ENCODE data around the gene CSNK2B.

The CSNK2B gene

DNA sequence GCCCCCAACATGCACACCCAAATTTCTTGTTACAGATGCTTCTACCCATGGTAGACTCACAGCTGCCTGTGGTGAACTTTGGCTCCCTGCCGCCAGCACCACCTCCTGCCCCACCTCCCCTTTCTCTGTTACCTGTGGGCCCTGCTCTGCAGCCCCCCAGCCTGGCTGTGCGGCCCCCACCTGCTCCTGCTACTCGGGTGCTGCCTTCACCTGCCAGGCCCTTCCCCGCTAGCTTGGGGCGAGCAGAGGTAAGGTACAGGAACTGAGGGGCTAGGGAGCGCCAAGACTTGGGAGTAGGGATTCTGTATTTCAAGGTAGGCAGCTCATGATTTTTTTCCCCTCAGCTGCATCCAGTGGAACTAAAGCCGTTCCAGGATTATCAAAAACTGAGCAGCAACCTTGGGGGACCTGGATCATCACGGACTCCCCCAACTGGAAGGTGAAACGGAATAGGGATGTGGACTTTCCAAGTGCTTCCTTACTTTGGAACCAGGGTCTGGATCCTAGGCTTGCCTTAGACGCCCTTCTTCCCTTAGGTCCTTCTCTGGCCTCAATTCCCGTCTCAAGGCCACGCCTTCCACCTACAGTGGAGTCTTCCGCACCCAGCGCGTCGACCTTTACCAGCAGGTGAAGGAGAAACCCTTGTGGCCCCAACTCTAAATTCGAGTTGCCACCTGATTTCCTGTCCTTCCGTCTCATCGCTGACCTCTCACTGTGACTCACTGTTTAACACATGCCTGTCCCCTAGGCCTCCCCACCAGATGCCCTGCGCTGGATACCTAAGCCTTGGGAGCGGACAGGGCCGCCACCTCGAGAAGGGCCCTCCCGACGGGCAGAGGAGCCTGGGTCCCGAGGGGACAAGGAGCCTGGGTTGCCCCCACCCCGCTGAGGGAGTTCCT is 28.9 kb upstream of the CSNK2B start:
- DNase-seq (ENCODE audit: low read depth in 2 of 2) = no peak

DNA sequence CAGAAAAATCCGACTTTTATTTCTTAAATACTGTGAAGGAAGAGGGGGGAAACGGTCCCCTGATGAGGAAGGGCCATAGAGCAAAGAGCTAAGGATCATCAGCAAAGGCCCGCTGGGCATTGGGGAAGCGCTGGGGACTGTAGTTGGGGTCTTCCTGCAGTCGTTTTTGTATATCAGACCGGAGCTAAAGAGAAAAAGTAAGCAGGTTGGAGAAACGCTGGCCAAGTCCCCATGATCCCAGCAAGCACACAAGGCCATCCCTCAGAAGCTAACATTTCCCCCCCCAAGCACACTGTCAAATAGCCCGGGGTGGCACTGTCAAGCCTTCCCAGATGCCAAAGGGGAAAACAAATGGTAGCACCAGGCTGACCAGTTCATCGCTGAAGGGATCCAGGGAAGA is 26.8 kb upstream of the CSNK2B start:
- no peak for DNase-seq (ENCODE audit: low read depth in 2 of 2)

DNA sequence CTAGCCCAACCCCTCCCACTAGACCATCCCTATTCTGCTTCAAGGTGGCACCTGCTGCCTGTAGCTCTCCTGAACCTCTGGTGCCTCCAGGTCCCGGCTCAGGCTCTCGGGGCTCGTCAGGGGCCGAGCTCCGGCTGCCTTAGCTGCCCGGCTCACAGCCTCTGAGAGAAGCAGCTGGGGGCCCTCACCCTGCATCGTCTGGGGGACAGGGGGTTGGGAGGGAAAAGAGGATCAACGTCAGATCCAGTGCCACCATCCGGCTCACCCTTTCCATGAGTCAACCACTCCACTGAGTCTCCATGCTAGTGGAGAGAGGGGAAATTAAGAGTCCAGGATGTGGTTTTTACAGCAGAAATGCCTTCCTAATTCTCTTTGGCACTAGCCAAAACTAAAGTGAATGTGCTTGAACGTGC is 26.4 kb upstream of the CSNK2B start:
- DNase-seq (ENCODE audit: low read depth in 2 of 2) = no peak

DNA sequence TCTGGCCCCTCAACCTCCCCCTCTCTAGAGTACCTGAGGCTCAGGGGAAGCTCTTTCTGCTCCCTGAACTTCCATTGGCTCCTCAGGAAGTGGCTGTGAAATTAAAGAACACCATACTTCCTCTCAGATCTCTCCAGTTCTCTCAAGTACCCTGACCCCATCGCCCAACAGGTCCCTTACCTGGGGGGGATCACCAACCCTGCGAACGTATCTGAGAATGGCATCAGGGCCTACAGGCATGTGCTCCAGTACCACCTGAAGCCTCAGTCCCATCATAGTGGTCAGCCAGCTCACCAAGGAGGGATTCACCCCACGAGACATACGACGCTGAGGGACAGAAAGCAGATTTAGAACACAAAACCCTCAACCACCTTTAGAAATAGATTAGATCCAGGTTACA is 25.3 kb upstream of the CSNK2B start:
- DNase-seq (ENCODE audit: low read depth in 2 of 2) = no peak

DNA sequence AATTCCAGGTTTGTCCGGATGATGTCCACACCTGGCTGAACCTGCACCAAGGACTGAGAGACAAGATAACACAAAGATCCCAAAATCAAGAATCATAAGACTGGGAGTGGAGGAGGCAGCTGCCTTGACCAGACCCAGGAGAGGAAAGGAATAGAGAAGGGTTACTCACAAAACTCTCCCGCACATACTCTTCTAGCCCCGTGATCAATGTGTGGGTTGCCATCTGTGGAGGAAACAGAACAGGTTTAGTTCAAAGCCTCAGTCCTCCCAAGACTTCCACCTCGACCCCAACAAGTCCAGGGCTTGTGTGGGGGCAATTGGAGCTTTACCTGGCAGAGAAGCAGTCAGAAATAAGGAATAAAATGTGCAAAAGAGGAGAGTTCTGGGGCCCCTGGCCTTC is 24.5 kb upstream of the CSNK2B start:
- no peak for DNase-seq (ENCODE audit: low read depth in 2 of 2)

DNA sequence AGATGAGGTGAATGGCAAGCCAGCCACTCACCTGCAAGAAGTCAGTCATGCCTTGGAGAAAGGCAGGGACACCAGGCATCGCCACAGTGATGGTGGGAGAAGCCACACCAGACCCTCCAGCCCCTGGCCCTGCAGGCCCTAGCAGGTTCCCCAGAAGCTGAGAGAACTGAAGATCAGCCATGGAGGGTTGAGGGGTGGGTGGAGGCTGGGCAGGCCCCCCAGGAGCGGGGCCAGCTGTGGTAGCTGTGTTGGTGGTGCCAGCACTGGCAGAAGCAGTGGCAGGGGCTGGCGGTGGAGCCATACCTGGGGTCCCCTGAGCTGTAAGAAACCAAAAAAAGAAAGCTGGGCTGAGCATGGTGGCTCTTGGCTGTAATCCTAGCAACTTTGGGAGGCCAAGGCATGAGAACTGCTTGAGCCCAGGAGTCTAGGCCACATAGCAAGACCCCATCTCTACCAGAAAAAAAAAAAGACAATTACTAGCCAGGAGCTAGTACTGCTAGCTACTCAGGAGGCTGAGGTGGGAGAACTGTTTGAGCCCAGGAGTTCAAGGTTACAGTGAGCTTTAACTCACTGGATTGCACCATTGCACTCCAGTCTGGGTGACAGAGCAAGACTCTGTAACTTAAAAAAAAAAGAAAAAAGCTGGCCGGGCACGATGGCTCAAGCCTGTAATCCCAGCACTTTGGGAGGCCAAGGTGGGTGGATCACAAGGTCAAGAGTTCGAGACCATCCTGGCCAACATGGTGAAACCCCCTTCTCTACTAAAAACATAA is 22.9 kb upstream of the CSNK2B start:
- no peak for DNase-seq (ENCODE audit: low read depth in 2 of 2)

DNA sequence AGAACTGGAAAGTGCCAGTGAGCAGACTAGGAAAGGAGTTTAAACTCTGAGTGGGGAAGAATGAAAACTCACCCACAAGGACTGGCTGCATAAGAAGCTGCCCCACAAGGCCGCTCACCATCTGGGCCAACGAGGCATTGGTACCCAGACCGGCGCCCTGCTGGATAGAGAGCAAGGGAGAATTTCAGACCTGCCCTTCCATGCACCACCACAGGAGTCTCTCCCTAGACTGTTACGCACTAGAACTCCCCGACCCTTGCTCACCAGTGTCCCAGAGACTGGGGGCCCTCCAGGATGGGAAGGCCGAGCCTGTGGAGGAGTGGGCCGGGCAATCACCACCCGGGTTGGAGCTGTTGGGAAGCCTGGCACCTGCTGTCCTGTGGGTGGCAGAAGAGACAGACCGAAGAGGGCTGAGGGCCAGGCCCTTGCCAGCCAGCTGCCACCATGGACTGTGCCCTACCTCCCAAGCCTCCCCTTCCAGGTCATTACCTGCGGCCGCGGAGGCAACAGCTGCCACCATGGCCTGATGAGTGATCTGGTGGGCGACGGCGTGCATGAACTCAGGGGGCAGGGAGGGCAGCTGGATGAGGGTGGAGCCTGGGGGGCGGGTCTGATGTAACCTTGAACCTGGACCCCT is 21.9 kb upstream of the CSNK2B start:
- DNase-seq (ENCODE audit: low read depth in 2 of 2) = no peak

DNA sequence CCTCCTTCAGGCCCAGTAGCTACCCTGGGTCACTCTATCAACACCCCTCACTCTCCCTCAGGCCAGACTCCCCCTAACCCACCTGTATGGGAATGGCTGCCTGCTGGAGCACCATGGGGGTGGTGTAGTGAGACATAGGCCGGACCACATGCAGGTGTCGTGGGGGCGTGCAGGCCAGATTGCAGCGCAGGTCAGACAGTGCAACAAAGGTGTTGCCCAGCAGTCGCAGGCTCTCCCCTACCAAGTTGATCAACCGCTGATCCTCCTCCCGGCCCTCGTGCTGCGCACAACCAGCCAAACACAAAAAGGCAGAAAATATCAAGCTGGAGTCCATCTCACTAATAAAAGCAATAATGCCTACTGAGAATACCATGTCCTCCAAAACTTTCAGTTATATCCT is 20.6 kb upstream of the CSNK2B start:
- DNase-seq (ENCODE audit: low read depth in 2 of 2) = no peak

DNA sequence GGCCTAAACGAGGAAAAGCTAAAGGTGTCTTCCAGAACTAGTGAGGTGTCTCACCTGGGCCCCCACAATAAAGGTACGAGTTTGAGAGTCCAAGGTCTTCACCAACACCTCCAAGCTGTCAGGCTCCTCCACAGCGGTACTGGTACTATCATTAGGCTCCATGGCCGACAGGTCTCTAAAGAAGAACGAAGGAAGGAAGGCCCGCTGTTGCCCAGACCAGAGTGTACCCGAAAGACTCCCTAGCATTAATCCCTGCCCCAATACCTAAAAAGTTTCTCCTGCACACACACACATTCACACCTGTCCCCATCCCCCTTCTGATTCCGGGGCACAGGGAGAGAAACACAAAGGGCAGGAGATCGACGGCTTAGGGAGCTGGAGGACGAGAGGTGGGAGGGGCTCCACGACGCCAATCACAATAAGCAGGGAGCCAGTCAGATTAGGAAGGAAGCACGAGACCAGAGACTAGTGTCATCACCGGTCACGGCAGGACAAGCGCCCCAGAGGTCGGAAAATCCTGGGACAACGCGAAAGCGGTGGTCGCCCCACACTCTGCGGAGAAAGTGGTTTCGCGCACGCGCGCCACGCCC is 14.2 kb upstream of the CSNK2B start:
- no peak for DNase-seq (ENCODE audit: low read depth in 2 of 2)

DNA sequence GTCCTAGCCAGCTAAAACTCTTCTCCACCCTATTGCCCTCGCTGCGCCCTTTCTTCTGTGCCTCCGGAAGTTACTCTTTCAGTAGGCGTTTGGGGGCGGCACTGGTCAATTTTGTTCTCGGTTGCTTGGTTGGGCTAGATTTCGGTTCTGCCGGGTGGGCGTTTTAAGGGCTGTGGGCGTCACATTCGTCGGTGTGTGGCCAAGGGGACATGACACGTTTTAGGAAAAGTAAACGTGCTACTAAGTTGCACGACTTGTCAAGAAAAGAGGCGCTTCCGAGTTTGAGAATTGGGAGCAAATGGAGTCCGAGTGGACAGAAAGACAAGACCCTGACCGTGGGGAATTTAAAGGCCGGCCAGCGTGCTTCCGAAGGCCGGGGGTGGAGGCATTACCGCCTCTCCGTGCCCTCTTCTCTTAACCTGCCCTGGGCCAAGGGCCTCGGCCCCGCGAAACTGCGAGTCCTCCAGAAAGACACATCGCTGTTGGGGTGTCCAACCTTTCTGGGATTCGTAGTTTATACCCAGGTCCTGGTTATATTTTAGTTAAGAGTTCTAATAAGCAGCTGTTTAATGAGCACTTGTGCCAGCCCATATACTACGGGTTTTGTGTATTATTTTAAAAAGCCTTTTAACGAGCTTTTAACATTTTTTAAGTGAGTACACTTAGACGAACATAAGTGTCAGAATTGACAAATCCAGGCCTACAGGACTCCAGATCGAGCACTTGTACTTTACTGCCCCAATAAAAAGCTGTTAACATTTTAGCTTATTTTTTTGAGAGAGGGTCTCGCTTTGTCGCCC is 12.8 kb upstream of the CSNK2B start:
- DNase-seq (ENCODE audit: low read depth in 2 of 2) = peak in 1 of 2 donors; percentile 73

DNA sequence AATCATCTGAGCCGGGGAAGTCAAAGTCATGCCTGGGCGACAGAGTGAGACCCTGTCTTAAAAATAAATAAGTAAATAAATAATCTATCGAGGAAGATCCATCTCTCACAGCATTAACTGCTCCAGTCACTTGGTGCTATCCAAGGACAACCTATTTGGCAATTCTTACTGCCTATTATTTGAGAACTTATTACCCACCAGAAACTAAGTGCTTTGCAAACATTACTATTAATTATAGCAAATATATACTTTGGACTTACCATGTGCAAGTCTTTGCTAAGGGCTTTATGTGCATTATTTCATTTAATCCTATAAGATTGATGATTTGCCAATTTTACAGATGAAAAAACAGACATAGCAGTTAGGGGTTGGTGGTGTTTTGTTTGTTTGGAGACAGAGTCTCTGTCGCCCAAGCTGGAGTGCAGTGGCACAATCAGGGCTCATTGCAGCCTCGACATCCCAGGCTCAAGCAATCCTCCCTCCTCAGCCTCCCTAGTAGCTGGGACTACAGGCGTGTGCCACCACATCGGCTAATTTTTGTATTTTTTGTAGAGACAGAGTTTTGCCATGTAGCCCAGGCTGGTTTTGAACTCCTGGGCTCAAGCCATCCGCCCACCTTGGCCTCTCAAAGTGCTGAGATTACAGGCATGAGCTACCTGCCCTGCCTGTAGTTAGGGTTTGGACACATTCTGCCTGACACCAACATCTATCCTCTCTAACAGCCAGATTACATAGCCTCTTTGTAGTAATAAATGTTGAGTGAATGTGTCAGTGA is 11.1 kb upstream of the CSNK2B start:
- DNase-seq (ENCODE audit: low read depth in 2 of 2) = no peak

DNA sequence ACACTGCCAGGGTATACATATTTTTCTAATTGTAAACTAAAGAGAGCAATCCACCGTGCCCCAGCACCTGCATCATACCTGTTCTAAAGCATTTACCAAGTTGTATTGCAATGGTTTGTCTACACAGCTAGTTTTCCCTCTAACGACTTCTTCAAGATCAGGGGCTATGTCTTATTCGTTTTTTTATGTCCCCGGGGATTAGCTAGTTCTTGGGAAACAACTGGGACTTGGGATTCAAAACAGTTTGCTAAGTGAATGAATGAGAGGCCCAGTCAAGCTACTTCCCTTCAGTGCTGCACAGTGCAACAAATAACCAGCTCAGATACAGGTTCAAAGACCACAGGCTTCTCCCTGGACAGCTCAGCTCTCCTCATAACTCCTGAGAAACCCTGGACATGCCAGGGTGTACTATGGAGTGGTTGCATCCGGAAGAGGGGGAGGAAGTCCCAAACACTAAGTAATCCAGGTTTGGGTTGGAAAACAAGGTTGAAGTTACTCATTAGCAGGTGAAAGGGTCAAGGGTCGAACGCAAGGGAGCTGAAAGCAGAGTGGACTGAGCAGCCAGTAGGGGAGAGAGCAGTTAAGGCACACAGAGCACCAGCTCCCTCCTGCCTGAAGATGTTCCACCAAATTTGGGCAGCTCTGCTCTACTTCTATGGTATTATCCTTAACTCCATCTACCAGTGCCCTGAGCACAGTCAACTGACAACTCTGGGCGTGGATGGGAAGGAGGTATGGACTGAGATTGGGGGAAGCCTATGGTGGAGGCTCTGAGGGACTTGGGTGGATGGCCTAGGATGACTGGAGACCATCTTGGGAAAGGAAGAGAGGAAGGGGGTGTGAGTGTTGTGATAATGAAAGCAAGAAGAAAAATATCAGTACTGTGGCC is 10.3 kb upstream of the CSNK2B start, which contains the start of gene APOM:
APOM (plus strand) TSS at position 546 of the 889 bp plus-strand sequence; CDS start at position 619, 73 bp downstream.
- DNase-seq (ENCODE audit: low read depth in 2 of 2) = no peak

DNA sequence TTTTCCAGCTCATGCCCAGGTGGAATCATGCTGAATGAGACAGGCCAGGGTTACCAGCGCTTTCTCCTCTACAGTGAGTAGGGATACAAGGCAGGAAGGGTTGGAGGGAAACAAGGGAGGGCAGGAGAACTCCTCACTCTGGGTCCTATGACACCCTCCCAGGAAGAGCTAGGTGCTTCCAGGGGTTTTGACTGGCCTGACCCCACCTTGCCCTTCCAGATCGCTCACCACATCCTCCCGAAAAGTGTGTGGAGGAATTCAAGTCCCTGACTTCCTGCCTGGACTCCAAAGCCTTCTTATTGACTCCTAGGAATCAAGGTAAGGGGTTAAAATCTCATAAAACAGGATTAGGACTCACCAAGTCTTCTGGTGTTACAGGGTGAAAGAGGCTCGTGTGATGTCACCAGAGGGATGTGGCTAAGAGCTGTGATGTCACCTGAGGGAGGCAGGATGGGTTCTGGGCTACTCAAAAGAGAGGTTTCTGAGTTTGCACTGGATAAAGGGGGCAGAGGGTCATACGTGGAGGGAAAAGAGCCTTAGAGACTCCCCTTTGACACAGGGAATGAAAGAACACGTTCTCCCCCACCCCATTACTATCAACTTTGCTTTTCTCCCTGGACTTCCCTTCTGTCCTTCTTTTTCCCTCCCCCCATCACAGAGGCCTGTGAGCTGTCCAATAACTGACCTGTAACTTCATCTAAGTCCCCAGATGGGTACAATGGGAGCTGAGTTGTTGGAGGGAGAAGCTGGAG is 8.3 kb upstream of the CSNK2B start:
- no peak for DNase-seq (ENCODE audit: low read depth in 2 of 2)

DNA sequence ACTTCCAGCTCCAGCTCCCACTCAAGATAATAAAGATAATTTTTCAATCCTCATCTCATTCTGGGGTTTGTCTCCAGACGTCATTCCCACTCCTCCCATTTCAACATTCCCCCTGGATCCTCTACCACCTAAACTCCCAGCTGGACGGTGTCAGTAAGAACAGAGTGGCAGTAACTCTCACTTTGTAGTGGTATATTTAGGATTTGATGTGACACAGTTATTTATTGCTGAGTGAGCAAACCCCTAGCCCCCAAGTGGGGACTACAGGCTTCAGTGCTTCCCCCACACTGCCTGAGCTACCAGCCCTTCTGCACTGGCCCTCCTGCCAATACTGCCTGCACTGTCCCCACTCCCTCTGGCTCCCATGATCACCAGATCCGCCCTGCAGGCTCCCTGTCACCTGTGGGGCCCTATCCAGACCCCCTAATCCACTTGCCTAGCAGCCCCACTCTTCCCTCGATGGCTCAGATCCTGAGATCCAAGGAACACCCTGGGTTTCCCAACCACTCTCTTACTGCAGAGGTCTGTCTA is 7.7 kb upstream of the CSNK2B start:
- no peak for DNase-seq (ENCODE audit: low read depth in 2 of 2)

DNA sequence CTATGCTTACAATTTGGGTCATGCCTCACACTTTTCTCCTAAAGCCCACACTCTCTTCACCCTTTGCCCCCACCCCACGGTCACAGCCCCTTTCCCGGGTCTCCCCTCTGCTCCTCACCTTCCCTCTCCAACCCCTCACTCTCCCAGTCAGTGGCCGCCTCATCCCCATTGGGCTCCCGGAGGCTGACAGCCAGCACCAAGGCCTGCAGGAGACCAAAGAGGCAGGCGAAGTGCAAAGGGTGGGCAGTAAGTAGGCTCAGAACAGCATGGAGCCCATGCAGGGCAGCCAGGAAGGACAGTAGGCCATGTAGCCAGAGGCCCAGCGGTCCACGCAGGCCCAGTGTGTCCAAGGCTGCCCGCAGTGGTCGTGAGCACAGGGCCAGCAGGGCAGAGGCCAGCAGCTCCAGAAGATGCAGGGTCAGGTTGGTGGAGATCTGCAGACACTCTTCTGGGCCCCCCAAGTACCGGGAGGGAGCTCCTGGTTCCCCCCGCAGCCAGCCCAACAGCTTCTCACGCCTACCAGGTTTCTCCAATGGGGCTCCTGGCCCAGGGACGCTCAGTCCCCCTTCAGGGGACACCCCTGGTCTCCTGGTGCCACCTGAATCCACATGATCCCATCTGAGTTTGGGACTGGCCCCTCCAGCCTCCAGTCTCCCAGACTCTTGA is 6.8 kb upstream of the CSNK2B start:
- no peak for DNase-seq (ENCODE audit: low read depth in 2 of 2)

DNA sequence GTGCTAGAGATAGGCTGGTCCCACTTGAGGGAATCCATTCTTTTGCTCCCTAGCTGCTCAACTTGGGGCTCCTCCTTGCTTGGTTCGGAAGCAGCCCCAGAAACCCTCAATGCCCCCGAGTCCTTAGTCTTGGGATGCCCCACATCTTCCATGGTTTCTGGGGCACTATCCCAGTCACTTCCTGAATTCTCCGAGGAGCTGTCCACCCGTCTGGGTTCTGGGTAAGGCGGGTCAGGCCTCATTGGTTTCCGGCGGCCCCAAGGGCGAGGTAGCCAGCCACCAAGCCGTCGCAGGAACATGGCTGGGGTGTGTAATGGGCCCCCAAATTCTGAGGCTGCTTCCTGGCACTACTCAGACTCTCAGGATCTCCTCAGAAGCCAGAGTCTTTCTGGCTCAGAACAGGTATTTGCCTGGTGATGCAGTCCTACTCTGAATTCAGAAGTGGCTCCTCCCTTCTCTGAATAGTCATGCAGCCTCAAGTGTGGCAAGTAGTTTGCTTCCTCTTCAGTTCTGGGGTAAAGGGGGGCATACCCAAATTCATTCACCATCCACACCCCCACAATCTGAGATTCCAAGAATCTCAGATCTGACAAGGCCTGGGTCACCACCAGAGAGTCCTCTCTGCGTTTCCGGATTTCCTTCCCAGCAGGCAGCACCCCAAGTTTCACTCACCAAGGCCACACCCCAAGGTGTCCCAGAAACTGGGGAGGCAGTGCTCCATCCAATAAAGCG is 6.1 kb upstream of the CSNK2B start:
- no peak for DNase-seq (ENCODE audit: low read depth in 2 of 2)
